GM18909 (cell line): ENCODE measurements around the gene C1orf53.

ENCODE experiments used
- ATAC-seq: cut with Tn5 transposase; IDR thresholded peaks from one replicate; pipeline ENCODE4 v1.9.1; 2021; ENCODE audit warnings: mild to moderate bottlenecking; ENCODE audit not compliant: unreplicated experiment, poor library complexity

The C1orf53 gene

GRCh38 chr1:197954718-197955418 lies 52.4 kb downstream of the C1orf53 start:
- ATAC-seq = no peak

GRCh38 chr1:197955486-197956394 lies 53.3 kb downstream of the C1orf53 start:
- ATAC-seq = no peak
